ENCODE data around the gene IL20RA. TPM values are rescaled to one million over a fixed set of nuclear protein-coding genes. Genes with fewer than 3 reads are reported as not detected.

IL20RA gene
- not detected for total RNA-seq

GRCh38 chr6:137044366-137045221 is at the start of gene IL20RA:
TSS of gene IL20RA (minus strand) at chr6:137044965. CDS start at chr6:137044728, 237 bp downstream.
- no peak for DNase-seq

GRCh38 chr6:137093183-137094069 is 48.7 kb upstream of the IL20RA start:
- ATAC-seq (no peak), DNase-seq (no peak)
- Mint-ChIP-seq H3K4me1 (peaks cover 32% of the 10 kb centered on the region), H3K4me3 (no peak overlapping the region), H3K27me3 (peaks cover 4% of the 10 kb centered on the region), H3K9me3 (ENCODE audit: low read depth) (no peaks in the 10 kb centered on the region), H3K36me3 (no peaks in the 10 kb centered on the region), H3K27ac (no peak overlapping the region)
- CTCF ChIA-PET = interaction anchor here (0.6 to 2.3 kb wide), 39 partner anchors 7 to 548 kb away, joined by 3 to 36 read pairs (median 3); no protein-coding TSS in a partner anchor

More at GRCh38 chr6:137044366-137045221, at the start of gene IL20RA:
- peak; percentile 61 for ATAC-seq
- H3K27ac Mint-ChIP-seq = no peak within 1 kb of the TSS
- CTCF ChIA-PET = interaction anchor here (0.6 to 1.2 kb wide), 3 partner anchors 9 to 654 kb away, joined by 3 to 4 read pairs (median 4); no protein-coding TSS in a partner anchor
- peak within 1 kb of the TSS; percentile 72 for H3K4me3 Mint-ChIP-seq
- H3K4me1 Mint-ChIP-seq = peaks cover 7% of the 10 kb centered on the region
- H3K9me3 Mint-ChIP-seq (ENCODE audit: low read depth) = no peaks in the 10 kb centered on the region
- peaks cover 84% of the 10 kb centered on the region for H3K27me3 Mint-ChIP-seq
- H3K36me3 Mint-ChIP-seq = no peaks in the 10 kb centered on the region

GRCh38 chr6:137092018-137092417 is 47.3 kb upstream of the IL20RA start:
- no peak overlapping the region for H3K27ac Mint-ChIP-seq

GRCh38 chr6:137089305-137089704 is 44.5 kb upstream of the IL20RA start:
- no peaks in the 10 kb centered on the region for H3K36me3 Mint-ChIP-seq
- no peak for DNase-seq
- CTCF ChIA-PET = interaction anchor here (1.6 to 2.1 kb wide), 2 partner anchors 22 to 225 kb away, joined by 3 to 9 read pairs; no protein-coding TSS in a partner anchor
- H3K27ac Mint-ChIP-seq = no peak overlapping the region
- no peaks in the 10 kb centered on the region for H3K9me3 Mint-ChIP-seq (ENCODE audit: low read depth)
- H3K27me3 Mint-ChIP-seq = peaks cover 6% of the 10 kb centered on the region
- no peak for ATAC-seq
- H3K4me3 Mint-ChIP-seq = no peak overlapping the region
- H3K4me1 Mint-ChIP-seq = peaks cover 16% of the 10 kb centered on the region

More at GRCh38 chr6:137092018-137092417, 47.3 kb upstream of the IL20RA start:
- Mint-ChIP-seq H3K4me3 (no peak overlapping the region), H3K27me3 (peaks cover 4% of the 10 kb centered on the region), H3K9me3 (ENCODE audit: low read depth) (no peaks in the 10 kb centered on the region), H3K4me1 (peaks cover 35% of the 10 kb centered on the region), H3K36me3 (no peaks in the 10 kb centered on the region)
- no peak for DNase-seq
- no peak for ATAC-seq
- CTCF ChIA-PET = no interaction called here

- CTCF ChIA-PET = interaction anchor here (1.0 to 1.2 kb wide), 3 partner anchors 9 to 11 kb away, joined by 3 to 5 read pairs (median 3); no protein-coding TSS in a partner anchor
- Mint-ChIP-seq H3K4me1 (peaks cover 7% of the 10 kb centered on the region), H3K27ac (no peak overlapping the region), H3K36me3 (no peaks in the 10 kb centered on the region), H3K27me3 (peaks cover 9% of the 10 kb centered on the region), H3K9me3 (ENCODE audit: low read depth) (no peaks in the 10 kb centered on the region), H3K4me3 (no peak overlapping the region)
- ATAC-seq (no peak), DNase-seq (no peak)
Measured at GRCh38 chr6:137087902-137088301, 43.1 kb upstream of the IL20RA start.

- Mint-ChIP-seq H3K9me3 (ENCODE audit: low read depth) (no peaks in the 10 kb centered on the region), H3K27ac (no peak overlapping the region), H3K36me3 (no peaks in the 10 kb centered on the region), H3K27me3 (peaks cover 11% of the 10 kb centered on the region), H3K4me3 (no peak overlapping the region), H3K4me1 (peaks cover 7% of the 10 kb centered on the region)
- CTCF ChIA-PET = interaction anchor here (1.5 kb wide), 2 partner anchors 8 to 9 kb away, joined by 5 to 6 read pairs; no protein-coding TSS in a partner anchor
- DNase-seq = no peak
- no peak for ATAC-seq
Measured at GRCh38 chr6:137086031-137086430, 41.3 kb upstream of the IL20RA start.

- Mint-ChIP-seq H3K36me3 (no peaks in the 10 kb centered on the region), H3K27me3 (peaks cover 13% of the 10 kb centered on the region), H3K4me3 (no peak overlapping the region), H3K27ac (no peak overlapping the region), H3K4me1 (peaks cover 7% of the 10 kb centered on the region), H3K9me3 (ENCODE audit: low read depth) (no peaks in the 10 kb centered on the region)
- ATAC-seq (no peak), DNase-seq (no peak)
- CTCF ChIA-PET = interaction anchor here (1.2 to 2.0 kb wide), 4 partner anchors 8 to 330 kb away, joined by 3 to 13 read pairs (median 6); no protein-coding TSS in a partner anchor
Measured at GRCh38 chr6:137084865-137085617, 40.3 kb upstream of the IL20RA start.

- ATAC-seq = no peak
- no peak for DNase-seq
- no peak overlapping the region for H3K4me3 Mint-ChIP-seq
- H3K27me3 Mint-ChIP-seq = peaks cover 21% of the 10 kb centered on the region
- no peak overlapping the region for H3K27ac Mint-ChIP-seq
- CTCF ChIA-PET = interaction anchor here (1.0 to 2.0 kb wide), 4 partner anchors 9 to 331 kb away, joined by 3 to 13 read pairs (median 4); no protein-coding TSS in a partner anchor
- no peaks in the 10 kb centered on the region for H3K9me3 Mint-ChIP-seq (ENCODE audit: low read depth)
- H3K4me1 Mint-ChIP-seq = peaks cover 7% of the 10 kb centered on the region
- no peaks in the 10 kb centered on the region for H3K36me3 Mint-ChIP-seq
Measured at GRCh38 chr6:137084090-137084489, 39.3 kb upstream of the IL20RA start.

- no peak for DNase-seq
- no peak for ATAC-seq
- Mint-ChIP-seq H3K9me3 (ENCODE audit: low read depth) (no peaks in the 10 kb centered on the region), H3K36me3 (no peaks in the 10 kb centered on the region), H3K27me3 (peaks cover 21% of the 10 kb centered on the region), H3K27ac (no peak overlapping the region), H3K4me3 (no peak overlapping the region), H3K4me1 (peaks cover 2% of the 10 kb centered on the region)
- CTCF ChIA-PET = interaction anchor here (1.5 kb wide), 2 partner anchors 11 to 12 kb away, joined by 3 to 9 read pairs; no protein-coding TSS in a partner anchor
Measured at GRCh38 chr6:137081997-137082396, 37.2 kb upstream of the IL20RA start.

- Mint-ChIP-seq H3K9me3 (ENCODE audit: low read depth) (no peaks in the 10 kb centered on the region), H3K27ac (no peak overlapping the region), H3K36me3 (no peaks in the 10 kb centered on the region), H3K4me1 (peaks cover 2% of the 10 kb centered on the region), H3K27me3 (peaks cover 21% of the 10 kb centered on the region), H3K4me3 (no peak overlapping the region)
- ATAC-seq = no peak
- CTCF ChIA-PET = interaction anchor here (1.0 to 1.5 kb wide), 3 partner anchors 10 to 233 kb away, joined by 3 to 9 read pairs (median 4); no protein-coding TSS in a partner anchor
- DNase-seq = no peak
Measured at GRCh38 chr6:137080711-137081110, 35.9 kb upstream of the IL20RA start.

GRCh38 chr6:137076277-137077068 is 31.7 kb upstream of the IL20RA start:
- Mint-ChIP-seq H3K4me3 (no peak overlapping the region), H3K27me3 (peaks cover 44% of the 10 kb centered on the region), H3K27ac (no peak overlapping the region), H3K9me3 (ENCODE audit: low read depth) (no peaks in the 10 kb centered on the region), H3K36me3 (no peaks in the 10 kb centered on the region), H3K4me1 (no peaks in the 10 kb centered on the region)
- CTCF ChIA-PET = interaction anchor here (0.6 to 2.3 kb wide), 18 partner anchors 8 to 589 kb away, joined by 3 to 8 read pairs (median 4); no protein-coding TSS in a partner anchor
- peak; percentile 89 for ATAC-seq
- peak; percentile 68 for DNase-seq
